Keratinocyte (primary cell): ENCODE measurements around the gene HPS3. TPM values are rescaled to one million over a fixed set of nuclear protein-coding genes. Genes with fewer than 3 reads are reported as not detected.

Experiments
- DNase-seq: peaks from one replicate; pipeline ENCODE4 v3.0.0-alpha.2; 2011; ENCODE audit warnings: low read depth, missing footprints, low spot score
- FAIRE-seq: peaks from 2 replicates; lab custom pipeline; 2011; peaks lifted over from hg19 to GRCh38; lab: Jason Lieb, UNC
- H2AFZ ChIP-seq: 2 replicates; pipeline ENCODE4 v1.6.0; 2012; ENCODE audit warnings: low read length, control low read depth, inconsistent platforms; ENCODE audit not compliant: control insufficient read depth
- H3K27ac ChIP-seq: 2 replicates; pipeline ENCODE4 v1.5.1; 2011; ENCODE audit warnings: low read length; ENCODE audit not compliant: control insufficient read depth, insufficient read depth
- H3K27me3 ChIP-seq: 3 replicates; pipeline ENCODE4 v1.6.0; 2011; ENCODE audit warnings: low read length; ENCODE audit not compliant: control insufficient read depth, insufficient read depth; ENCODE audit errors: extremely low read depth
- H3K36me3 ChIP-seq, 2 experiments: 2 replicates in 1 of 2; 3 replicates in 1 of 2; pipeline ENCODE4 v1.5.1; 2011; ENCODE audit warnings: low read length in 2 of 2, mild to moderate bottlenecking in 1 of 2; ENCODE audit not compliant: control insufficient read depth in 2 of 2, insufficient read depth in 2 of 2; ENCODE audit errors: extremely low read depth in 1 of 2
- H3K4me1 ChIP-seq: 3 replicates; pipeline ENCODE4 v1.5.1; 2011; ENCODE audit warnings: low read length; ENCODE audit not compliant: control insufficient read depth, insufficient read depth; ENCODE audit errors: extremely low read depth
- H3K4me2 ChIP-seq: 3 replicates; pipeline ENCODE4 v1.6.0; 2011; ENCODE audit warnings: low read depth, low read length; ENCODE audit not compliant: control insufficient read depth, insufficient read depth; ENCODE audit errors: extremely low read depth
- H3K4me3 ChIP-seq, 3 experiments: fragments of 200-600 bp in 1 of 3; sonication (generic) in 1 of 3; 2 replicates in 2 of 3; 3 replicates in 1 of 3; pipeline ENCODE4 v1.5.1; 2011 to 2016; ENCODE audit warnings: low read length in 3 of 3, mild to moderate bottlenecking in 3 of 3, control low read depth in 2 of 3, inconsistent platforms in 1 of 3, low read depth in 1 of 3, mixed read lengths in 1 of 3, mixed run types in 1 of 3, moderate library complexity in 1 of 3; ENCODE audit not compliant: control insufficient read depth in 2 of 3, insufficient read depth in 2 of 3; ENCODE audit errors: extremely low read depth in 1 of 3
- H3K79me2 ChIP-seq: 2 replicates; pipeline ENCODE4 v1.6.0; 2012; ENCODE audit warnings: low read length; ENCODE audit not compliant: control insufficient read depth, insufficient read depth
- H3K9ac ChIP-seq: 3 replicates; pipeline ENCODE4 v1.6.0; 2011; ENCODE audit warnings: low read length; ENCODE audit not compliant: control insufficient read depth, insufficient read depth; ENCODE audit errors: extremely low read depth
- H3K9me1 ChIP-seq: 3 replicates; pipeline ENCODE4 v1.6.0; 2011; ENCODE audit warnings: low read length; ENCODE audit not compliant: control insufficient read depth, insufficient read depth; ENCODE audit errors: extremely low read depth
- H3K9me3 ChIP-seq: 2 replicates; pipeline ENCODE4 v1.5.1; 2012; ENCODE audit warnings: low read depth, low read length; ENCODE audit not compliant: control insufficient read depth
- H4K20me1 ChIP-seq: 3 replicates; pipeline ENCODE4 v1.6.0; 2011; ENCODE audit warnings: low read length; ENCODE audit not compliant: control insufficient read depth, insufficient read depth; ENCODE audit errors: extremely low read depth
- EZH2 ChIP-seq: IDR thresholded peaks from one replicate; pipeline ENCODE4 v1.6.1; 2012; ENCODE audit warnings: inconsistent platforms, mild to moderate bottlenecking, low read length, moderate library complexity
- dilution Hi-C: fragments of 300-500 bp; cut with MboI; formaldehyde crosslinking; loops from one replicate; pipeline ENCODE4 v1.7.0; 2020; ENCODE audit warnings: low sequenced_read_pairs; ENCODE audit not compliant: extremely low pct_ligation_motif_present
- polyA plus RNA-seq, 5 experiments: library from polyadenylated mRNA; depleted of rRNA in 3 of 5; stranded (reverse) in 3 of 5; stranded (forward) in 1 of 5; unstranded in 1 of 5; fragments of >200 nt; gene quantifications; 1 replicate in 1 of 5; 2 replicates in 3 of 5; 3 replicates in 1 of 5; pipeline versions ENCODE4 v1.2.1 to v1.2.3, GENCODE V29; 2011 to 2012; ENCODE audit warnings: missing spikeins in 2 of 5, low read depth in 1 of 5, low replicate concordance in 1 of 5
- TF ChIP-seq, protein P1 (sequence below), 3 experiments: IDR thresholded peaks in 1 of 3; conservative IDR thresholded peaks in 1 of 3; optimal IDR thresholded peaks in 1 of 3; 2 replicates in 2 of 3; 3 replicates in 1 of 3; pipeline versions ENCODE3 to v1.5.1; 2011; ENCODE audit warnings: low read length in 3 of 3, mild to moderate bottlenecking in 3 of 3, moderate library complexity in 2 of 3, control low read depth in 1 of 3, inconsistent platforms in 1 of 3; ENCODE audit not compliant: insufficient read depth in 2 of 3; ENCODE audit errors: extremely low read depth in 1 of 3

HPS3 gene
- polyA plus RNA-seq, 1 donor (not counting 4 experiments of a cell fraction or from before 2014, with no cell fraction given): 12.9 TPM

GRCh38 chr3:149090461-149090860 is 39.0 kb upstream of the HPS3 start:
- H3K9me1 ChIP-seq: no peaks in the 10 kb centered on the region
- dilution Hi-C loops: no loop called here
- H3K9ac ChIP-seq: no peak overlapping the region
- no peak overlapping the region for H3K4me3 ChIP-seq
- H3K36me3 ChIP-seq: no peaks in the 10 kb centered on the region
- no peak for FAIRE-seq
- H3K27ac ChIP-seq: no peak overlapping the region
- no peaks in the 10 kb centered on the region for H4K20me1 ChIP-seq
- H3K4me2 ChIP-seq: no peak overlapping the region
- no peaks in the 10 kb centered on the region for H3K9me3 ChIP-seq
- H2AFZ ChIP-seq: no peak overlapping the region
- no peaks in the 10 kb centered on the region for H3K79me2 ChIP-seq
- DNase-seq: no peak
- no peaks in the 10 kb centered on the region for H3K4me1 ChIP-seq
- TF ChIP-seq, protein P1, sequence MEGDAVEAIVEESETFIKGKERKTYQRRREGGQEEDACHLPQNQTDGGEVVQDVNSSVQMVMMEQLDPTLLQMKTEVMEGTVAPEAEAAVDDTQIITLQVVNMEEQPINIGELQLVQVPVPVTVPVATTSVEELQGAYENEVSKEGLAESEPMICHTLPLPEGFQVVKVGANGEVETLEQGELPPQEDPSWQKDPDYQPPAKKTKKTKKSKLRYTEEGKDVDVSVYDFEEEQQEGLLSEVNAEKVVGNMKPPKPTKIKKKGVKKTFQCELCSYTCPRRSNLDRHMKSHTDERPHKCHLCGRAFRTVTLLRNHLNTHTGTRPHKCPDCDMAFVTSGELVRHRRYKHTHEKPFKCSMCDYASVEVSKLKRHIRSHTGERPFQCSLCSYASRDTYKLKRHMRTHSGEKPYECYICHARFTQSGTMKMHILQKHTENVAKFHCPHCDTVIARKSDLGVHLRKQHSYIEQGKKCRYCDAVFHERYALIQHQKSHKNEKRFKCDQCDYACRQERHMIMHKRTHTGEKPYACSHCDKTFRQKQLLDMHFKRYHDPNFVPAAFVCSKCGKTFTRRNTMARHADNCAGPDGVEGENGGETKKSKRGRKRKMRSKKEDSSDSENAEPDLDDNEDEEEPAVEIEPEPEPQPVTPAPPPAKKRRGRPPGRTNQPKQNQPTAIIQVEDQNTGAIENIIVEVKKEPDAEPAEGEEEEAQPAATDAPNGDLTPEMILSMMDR (optimal IDR thresholded peaks at IDR 0.05 in 1 of 3, IDR thresholded peaks at IDR 0.05 in 1 of 3, conservative IDR thresholded peaks at IDR 0.05 in 1 of 3; ENCODE audit: extremely low read depth in 1 of 3, insufficient read depth in 2 of 3, low read length in 3 of 3): no peak
- no peak for TF ChIP-seq EZH2
- H3K27me3 ChIP-seq: no peaks in the 10 kb centered on the region

GRCh38 chr3:149090907-149091306 is 38.5 kb upstream of the HPS3 start:
- Histone ChIP-seq H3K27me3 (no peaks in the 10 kb centered on the region), H2AFZ (no peak overlapping the region), H3K4me2 (no peak overlapping the region), H3K4me3 (no peak overlapping the region), H3K36me3 (no peaks in the 10 kb centered on the region), H3K4me1 (no peaks in the 10 kb centered on the region), H3K27ac (no peak overlapping the region), H4K20me1 (no peaks in the 10 kb centered on the region), H3K9me1 (no peaks in the 10 kb centered on the region), H3K9ac (no peak overlapping the region), H3K79me2 (no peaks in the 10 kb centered on the region), H3K9me3 (no peaks in the 10 kb centered on the region)
- FAIRE-seq: no peak
- TF ChIP-seq, protein P1 (optimal IDR thresholded peaks at IDR 0.05 in 1 of 3, IDR thresholded peaks at IDR 0.05 in 1 of 3, conservative IDR thresholded peaks at IDR 0.05 in 1 of 3; ENCODE audit: extremely low read depth in 1 of 3, insufficient read depth in 2 of 3, low read length in 3 of 3): no peak
- no peak for TF ChIP-seq EZH2
- dilution Hi-C loops: no loop called here
- no peak for DNase-seq
